Measurements from ENCODE around the gene BCAS3.

GRCh38 chr17:60909405-60909804, 231.8 kb downstream of the BCAS3 start:
- TF ChIP-seq POLR2A (IDR thresholded peaks at IDR 0.05; ENCODE audit: borderline replicate concordance, extremely low read depth, insufficient read depth, insufficient read length) (no peak), EZH2phosphoT487 (IDR thresholded peaks at IDR 0.05; ENCODE audit: borderline replicate concordance) (no peak), REST (IDR thresholded peaks at IDR 0.05; ENCODE audit: low read depth) (no peak)

Data from HCT116 (cell line).